ENCODE measurements around the gene EZR.

DNA sequence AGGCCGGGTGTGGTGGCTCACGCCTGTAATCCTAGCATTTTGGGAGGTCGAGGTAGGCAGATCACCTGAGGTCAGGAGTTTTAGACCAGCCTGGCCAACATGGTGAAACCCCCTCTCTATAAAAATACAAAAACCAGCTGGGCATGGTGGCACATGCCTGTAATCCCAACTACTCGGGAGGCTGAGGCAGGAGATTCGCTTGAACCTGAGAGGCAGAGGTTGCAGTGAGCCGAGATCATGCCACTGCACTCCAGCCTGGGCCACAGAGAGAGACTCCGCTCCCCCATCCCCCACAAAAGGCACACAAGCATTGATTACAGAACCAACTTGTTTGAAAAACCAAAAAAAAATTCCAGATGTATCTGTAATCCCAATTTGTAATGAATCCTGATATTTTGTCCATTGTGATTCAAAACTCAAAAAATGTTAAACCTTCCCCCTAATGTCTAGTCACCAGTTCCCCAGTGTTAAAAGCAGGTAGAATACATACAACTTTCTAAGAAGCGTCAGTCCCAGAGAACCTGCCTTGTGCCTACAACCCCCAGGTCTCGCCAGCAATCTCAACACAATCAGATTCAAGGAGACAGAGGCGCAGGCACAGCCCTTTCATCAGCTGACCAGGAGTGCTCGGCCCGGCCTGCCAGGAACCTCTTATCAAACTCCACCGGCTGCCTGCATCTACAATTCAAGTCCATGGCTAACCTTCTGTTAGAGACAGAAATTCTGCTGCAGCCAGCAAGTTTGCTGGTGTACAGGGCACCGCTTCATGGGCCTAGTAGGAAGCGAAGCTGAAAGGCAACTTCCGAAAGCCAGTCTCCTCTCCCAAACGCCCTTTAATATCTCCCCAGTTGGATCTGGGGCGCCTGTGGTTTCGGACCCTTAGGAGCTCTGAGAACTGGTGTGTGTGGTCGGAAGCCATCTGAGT lies 2.1 kb downstream of the EZR start:
- TF ChIP-seq, protein P1, sequence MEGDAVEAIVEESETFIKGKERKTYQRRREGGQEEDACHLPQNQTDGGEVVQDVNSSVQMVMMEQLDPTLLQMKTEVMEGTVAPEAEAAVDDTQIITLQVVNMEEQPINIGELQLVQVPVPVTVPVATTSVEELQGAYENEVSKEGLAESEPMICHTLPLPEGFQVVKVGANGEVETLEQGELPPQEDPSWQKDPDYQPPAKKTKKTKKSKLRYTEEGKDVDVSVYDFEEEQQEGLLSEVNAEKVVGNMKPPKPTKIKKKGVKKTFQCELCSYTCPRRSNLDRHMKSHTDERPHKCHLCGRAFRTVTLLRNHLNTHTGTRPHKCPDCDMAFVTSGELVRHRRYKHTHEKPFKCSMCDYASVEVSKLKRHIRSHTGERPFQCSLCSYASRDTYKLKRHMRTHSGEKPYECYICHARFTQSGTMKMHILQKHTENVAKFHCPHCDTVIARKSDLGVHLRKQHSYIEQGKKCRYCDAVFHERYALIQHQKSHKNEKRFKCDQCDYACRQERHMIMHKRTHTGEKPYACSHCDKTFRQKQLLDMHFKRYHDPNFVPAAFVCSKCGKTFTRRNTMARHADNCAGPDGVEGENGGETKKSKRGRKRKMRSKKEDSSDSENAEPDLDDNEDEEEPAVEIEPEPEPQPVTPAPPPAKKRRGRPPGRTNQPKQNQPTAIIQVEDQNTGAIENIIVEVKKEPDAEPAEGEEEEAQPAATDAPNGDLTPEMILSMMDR (IDR thresholded peaks at IDR 0.05; ENCODE audit: insufficient read depth, low read length): no peak
- TF ChIP-seq POLR2AphosphoS5 (IDR thresholded peaks at IDR 0.05; ENCODE audit: low read depth) (no peak), GABPA (IDR thresholded peaks at IDR 0.05; ENCODE audit: low read depth) (no peak)

Data from HL-60 (cell line).